CD4-positive, alpha-beta T cell treated with Interleukin-2 at 100 ng/mL for 4 hours (primary cell): ENCODE results near the gene TAS2R38.

Source experiments
- DNase-seq: peaks from one replicate; pipeline ENCODE4 v3.0.0-alpha.2; 2020; ENCODE audit warnings: low spot score

The TAS2R38 gene

DNA sequence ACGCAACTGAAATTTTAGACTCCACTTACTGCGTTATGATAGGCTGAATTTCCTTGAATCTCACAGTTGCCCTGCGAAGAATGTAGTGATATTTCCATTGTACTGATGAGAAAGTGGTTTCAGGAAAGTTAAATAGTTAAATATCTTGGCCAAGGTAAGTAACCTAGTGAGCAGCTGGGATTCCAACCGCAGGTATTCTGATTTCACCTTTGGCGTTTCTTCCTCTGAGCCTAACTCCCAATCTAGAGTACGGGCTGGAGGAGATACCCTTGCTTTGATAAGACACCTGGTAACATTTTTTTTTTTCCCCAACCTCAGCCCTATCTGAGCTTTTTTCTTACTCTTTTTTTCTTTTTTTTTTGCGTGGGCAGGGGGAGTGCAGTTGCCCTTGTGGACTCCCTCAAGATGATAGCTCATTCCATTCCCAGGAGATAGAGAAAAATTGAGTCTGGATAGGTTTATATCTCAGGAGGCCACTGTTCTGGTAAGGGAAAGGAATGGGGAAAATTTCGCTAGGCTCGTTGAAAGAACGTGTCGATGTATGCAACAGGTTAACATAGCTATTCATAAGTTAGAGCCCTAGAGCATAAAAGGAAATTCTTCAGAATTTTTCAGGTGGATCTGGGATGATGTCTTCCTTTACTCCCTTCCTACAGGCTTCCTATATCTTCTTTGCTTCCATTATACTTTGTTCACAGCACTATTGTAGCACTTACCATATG lies 3.1 kb upstream of the TAS2R38 start:
- no peak for DNase-seq

DNA sequence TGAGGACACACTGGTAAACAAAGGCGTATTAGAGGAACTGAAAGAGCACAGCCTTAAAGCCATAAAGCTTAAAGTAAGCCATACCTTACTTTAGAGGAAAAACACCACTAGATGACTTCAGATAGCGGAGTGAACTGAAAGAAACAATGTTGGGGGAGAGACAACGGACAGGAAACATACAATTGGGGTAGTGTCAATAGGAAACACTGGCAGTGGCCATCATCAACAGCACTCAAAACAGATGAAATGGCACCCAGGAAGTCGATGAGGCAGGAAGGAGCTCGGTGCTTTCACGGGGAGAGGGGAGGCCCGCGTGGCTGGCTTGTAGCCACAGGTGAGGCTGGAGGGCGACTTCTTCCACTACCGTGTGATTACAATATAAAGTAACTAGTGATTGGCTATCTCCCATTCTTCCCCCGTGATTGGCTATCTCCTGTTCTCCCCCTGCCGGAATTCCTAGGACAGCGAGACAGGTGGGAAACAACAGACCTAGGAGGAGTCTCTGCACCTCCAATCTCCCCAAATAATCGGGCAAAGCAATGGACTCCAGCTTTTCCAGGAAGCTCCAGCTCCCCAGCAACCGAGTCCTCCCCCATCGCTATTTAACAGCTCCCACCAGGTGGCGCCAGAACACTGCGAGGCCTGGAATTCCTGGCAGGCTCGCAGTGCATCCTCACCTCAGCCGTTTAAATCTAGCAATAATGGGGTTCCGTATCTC lies 2.4 kb upstream of the TAS2R38 start:
- peak; percentile 56 for DNase-seq

DNA sequence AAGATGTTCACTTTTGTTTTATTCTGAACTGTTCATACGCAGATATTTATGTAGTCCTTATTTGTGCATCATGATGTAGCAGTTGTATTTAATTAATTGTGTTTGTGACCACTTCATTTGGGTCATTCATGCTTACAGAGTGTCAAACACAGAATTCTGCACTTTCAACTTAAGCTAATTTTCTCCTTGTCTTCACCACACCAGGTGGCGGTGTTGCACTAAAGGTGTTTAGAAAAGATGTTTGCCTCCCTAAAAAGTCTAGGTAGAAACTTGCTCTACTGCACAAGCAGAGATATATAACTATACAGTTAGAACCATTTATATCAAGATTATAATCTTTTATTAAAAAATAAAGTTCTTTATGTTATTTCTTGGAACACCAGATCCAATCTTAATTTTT lies 1.3 kb upstream of the TAS2R38 start:
- DNase-seq: no peak

DNA sequence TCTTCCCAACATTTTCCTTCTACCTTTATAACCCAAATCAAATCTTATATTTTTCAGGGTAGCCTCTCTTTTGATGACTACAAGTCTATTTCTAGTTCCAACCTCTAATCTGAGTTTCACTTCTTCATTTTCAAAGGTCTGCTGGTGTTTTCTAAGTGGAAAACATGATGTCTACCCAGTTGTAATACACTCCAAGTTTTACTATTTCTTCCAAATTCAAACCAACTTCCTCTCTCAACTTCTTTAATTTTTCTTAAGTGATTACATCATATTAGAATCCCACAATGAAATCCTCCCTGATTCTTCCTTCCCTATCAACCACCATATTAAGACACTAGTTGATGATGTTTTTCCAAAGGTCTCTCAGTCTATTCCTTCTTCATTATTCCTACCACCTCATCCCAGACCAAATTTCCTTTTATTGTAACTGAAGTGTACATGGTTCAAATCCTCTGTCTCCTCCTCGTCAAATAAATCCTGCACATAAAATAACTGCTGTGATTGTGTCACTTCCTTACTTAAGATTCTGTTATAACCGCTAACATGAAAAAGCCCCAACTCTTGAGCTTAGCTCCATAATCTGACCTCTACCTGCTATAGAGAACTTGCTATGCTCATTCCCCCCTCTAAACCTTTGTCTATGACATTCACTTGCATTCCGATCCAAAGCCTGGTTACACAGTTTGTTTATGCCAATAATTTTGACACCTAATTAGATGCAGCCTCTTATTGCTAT lies 12.7 kb downstream of the TAS2R38 start:
- no peak for DNase-seq

DNA sequence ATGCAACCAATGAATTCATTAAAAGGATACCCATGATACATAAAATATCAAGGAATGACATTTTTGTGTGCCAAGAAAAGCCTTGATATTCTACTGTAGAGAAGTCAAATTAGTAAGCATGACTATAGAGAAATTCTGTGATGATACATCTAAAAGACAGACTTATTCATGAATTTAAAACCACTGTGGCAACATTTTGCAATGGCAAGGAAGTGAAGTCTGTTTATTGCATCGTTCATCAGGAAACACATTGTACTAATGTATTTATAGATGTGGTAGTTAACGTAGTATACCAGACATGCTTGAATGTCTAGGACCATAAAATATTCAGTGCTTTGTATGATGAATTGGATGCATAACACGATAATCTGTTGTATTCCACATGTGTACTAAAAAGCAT lies 17.5 kb downstream of the TAS2R38 start:
- DNase-seq: no peak

DNA sequence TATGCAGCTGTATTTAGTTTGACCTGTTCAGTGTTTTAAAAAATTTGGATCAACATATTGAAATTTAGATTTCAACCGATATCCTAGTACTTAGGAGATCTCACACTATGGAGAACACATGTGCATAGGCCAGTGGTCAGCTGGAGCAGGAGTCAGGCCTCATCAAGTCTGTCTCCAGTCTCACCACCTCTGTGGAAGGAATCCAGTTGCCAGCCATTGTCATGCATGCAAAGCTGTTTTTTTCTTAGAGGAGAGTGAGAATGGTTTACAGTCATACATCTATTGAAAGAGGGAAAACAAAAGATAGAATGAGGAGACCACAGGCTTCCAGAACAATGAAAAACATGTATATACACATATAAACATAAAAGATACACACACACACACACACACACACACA lies 19.2 kb downstream of the TAS2R38 start:
- DNase-seq: no peak

DNA sequence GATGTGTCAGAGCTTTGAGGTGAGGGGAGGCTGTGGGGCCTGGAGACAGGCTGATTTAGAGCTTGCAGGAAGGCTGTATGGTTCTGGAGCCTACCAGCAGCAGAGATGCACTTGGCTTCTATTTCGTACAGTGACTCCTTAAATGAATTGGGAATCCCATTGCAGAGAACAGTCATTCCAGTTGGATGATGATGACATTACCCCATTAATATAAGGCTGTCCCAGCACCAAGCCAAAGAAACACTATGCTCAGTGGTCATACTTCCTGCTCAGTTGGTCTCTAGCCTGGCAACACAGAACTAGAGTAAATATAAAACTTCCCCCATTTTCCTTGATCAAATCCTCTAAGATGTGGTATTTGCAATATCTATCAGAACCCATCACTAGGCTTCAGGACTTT lies 21.1 kb downstream of the TAS2R38 start:
- DNase-seq: no peak

DNA sequence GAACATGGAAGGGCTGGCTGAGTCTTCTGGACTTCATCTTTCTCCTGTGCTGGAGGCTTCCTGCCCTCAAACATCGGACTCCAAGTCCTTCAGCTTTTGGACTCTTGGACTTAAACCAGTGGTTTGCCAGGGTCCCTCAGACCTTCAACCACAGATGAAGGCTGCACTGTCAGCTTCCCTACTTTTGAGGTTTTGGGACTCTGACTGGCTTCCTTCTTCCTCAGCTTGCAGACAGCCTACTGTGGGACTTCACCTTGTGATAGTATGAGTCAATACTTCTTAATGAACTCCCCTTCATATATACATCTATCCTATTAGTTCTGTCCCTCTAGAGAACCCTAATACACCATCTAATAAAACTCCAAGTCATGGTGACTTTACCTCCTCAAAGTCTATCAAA lies 22.8 kb downstream of the TAS2R38 start:
- no peak for DNase-seq

DNA sequence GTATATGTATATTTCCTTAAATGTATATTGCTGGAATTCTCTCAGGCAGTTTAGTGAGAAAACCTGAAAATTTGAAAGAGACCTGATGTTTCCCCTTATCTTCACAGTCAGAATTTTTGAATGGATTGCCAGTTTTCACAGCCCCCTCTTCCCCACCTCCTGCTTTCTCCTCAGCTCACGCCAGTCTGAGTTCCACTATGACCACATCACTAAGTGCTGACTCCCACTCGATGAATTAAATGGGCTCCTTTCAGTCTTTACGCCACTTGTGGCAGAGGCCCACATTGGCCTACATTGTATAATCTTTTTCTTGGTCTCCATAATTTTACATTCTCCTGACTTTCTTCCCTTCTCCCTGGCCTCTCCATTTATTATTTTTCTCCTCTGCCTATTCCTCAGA lies 23.7 kb downstream of the TAS2R38 start:
- no peak for DNase-seq

DNA sequence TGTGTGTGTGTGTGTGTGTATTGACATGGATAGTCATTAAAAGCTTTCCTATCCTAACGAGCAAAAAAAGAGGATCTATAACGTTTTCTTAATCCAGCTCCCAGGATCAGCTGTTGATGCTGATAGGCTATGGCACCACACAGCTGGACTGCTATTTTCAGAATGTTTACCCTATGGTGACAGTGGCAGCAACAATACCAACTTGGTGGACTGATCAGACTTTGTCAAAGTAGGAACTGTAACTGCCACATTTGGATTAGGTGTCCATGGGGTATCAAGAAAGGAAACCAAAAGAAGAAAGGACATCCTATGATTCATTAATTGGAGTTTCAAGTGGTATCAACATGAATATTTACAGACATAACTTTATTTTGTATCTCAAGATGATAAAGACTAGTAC lies 24.1 kb downstream of the TAS2R38 start:
- no peak for DNase-seq

DNA sequence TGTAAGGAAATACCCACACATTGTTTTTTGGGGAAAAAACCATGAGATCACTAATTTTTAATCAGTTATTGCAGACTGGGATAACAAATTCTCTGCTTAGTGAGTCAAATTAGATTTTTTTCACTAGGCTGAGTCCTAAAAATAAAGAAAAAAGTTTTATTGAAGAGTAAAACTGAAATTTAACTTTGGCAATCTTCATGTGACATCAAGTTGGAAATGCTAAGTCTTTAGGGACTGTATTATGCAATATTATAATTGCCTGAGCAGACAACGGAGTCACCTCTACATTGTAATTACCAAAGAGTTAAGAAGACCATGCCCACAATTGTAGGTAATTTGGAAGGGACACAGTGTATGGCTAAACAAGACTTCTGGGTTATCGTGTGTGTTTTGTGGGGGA lies 24.6 kb downstream of the TAS2R38 start:
- DNase-seq: no peak

DNA sequence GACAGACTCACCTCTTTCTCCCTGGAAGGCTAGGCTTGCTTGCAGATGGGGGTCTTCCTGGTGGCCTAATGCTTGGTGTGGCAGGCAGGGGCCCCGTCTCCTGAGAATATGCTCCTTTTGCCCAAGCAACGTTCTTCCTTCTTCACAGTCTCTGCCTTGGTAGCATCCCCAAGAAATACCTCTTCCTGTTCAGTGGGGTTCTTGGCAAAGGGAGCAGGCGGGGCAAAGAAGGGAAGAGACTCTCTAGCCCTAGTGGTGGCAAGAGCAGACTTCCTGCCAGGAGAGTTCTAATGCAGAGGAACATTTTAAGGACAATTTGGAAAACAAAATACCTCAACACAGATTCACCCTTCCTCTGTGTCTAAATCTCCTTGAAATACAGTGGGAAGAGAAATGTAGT lies 26.8 kb downstream of the TAS2R38 start, which contains the start of gene CLEC5A:
Gene CLEC5A (minus strand): TSS at position 179 of the 400 bp plus-strand sequence. CDS start 682 bp downstream, outside the sequence.
- no peak for DNase-seq

DNA sequence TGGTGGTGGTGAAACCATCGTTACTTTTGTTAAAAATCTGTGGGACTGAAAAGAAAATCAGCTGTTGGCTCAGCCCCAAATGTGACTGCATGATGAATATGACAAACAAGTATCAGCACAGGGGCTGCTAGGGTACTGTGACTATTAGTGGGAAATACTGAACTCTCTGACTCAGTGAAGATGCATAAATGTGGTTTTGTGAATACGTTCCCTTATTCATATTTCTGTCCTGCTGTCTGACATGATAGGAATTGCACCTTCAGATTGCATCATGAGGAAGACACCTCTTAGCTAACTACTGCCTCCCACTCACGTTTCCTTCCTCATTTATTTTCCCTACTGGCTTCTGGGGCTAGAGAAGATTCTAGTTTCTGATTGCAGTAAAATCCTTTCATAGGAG lies 28.2 kb downstream of the TAS2R38 start:
- no peak for DNase-seq

DNA sequence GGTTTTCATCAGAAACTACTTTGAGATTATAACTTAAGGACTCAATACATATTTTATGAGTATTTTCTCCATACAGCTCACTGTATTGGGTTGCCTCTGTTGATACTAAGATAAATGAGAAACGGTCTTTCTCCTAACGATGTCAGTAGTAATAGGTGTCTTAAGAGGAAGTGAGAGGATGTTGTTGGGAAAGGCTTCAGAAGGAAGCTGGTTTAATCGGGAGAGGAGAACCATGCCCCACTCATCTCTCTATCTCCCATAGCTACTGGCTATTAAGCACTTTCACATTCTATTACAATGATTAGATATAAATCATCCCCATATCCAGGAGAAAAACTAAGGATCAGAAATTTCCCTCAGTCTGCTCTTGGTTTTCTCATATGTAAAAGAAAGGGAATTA lies 28.8 kb downstream of the TAS2R38 start:
- DNase-seq: no peak

DNA sequence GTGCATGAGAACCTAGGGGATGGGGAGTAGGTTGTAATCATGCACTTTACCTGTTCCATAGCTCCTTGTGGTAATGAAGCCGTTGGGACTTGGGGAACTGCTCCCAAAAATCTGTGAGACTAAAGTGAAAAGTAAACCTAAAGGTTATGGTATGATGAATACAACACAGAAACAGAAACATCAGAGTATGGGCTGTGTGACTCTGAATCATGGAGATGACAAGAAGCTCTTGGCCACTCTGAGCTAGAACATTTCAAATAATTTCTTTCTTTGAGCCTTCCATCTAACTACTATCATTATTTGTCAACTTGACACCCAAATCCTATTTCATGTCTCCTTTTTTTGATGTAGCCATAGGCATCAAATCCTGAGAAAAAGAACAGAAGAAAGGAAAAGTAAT lies 29.7 kb downstream of the TAS2R38 start:
- no peak for DNase-seq

DNA sequence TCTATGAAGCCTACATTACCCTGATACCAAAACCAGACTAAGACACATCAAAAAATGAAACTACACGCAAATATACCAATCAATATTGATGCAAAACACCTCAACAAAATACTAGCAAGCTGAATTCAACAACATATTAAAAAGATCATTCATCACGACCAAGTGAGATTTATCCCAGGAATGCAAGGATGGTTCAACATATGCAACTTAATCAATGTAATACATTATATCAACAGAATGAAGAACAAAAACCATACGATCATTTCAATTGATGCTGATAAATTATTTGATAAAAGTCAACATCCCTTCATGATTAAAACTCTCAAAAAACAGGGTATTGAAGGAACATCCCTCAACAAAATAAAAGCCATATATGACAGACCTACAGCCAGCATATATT lies 32.5 kb downstream of the TAS2R38 start:
- no peak for DNase-seq

DNA sequence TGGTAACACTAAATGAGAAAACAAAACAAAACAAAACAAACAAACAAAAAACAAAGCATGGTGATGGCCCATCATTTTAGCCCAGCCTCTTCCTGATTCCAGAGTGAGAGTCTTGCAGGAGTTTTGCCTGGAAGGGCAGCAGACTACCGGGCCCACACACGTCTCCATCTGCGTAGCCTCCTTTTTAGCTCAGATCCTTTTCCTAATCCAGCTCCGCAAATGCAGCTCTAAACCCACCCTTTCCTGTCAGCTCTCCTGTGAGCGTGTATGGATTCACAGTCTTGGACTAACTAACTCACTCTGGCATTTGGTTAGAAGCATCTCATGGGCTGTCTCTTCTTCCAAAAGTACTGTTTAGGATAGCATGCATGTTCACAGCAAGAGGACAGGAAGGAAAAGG lies 43.4 kb downstream of the TAS2R38 start:
- DNase-seq: no peak

DNA sequence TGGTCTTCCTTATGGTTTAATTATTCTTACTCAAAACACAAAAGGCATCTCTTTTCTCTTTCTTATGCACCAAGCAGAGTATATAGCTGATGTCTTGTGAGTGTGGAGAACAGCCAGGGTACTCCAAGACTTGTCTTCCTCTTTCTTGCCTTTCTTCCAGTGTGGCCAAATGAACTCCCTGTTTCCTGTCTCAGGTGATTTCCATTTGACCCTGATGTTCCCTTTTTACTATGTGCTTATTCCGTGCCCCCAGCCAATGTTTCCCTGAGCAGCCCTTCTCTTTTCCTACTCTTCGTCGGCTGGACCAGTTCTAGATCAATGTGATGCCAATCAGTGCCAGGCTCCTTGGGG lies 44.8 kb downstream of the TAS2R38 start:
- DNase-seq: no peak

DNA sequence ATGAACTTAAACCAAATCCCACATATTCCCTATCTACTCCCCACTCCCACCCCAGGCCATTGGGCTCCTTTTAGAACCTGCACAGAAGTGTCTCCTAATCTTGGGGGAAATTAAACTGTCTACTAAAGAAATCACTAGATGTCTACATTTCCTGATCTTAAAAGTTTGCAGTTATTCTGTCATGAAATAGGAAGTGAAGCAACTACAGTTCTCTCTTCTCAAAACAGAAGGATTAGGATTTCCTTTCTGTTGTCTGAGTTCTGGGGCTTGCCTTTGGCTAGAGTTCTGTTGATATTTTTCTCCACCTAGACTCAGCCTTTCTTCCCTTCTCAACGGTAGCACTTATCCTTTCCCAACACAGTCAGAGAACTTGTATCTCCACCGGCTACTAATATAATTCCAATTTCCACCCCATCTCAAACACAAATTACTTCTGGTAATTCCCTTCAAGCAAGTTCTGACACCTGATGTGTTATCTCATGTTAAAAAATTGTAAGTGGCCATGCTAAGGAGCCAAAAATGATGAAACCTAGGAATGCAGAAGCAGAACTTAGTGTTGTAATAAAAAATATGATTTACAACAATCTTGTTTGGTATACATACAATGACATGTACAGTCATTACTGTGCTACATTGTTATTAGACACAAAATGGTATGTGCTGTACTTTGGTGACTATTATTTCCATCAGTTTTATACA lies 45.3 kb downstream of the TAS2R38 start:
- DNase-seq: no peak
